Renal cortical epithelial cell (primary cell): ENCODE measurements around the gene NAXD. TPM values are rescaled to one million over a fixed set of nuclear protein-coding genes. Genes with fewer than 3 reads are reported as not detected.

Experiments
- total RNA-seq: library from RNA; depleted of rRNA; stranded (reverse); fragments of >200 nt; gene quantifications from 2 replicates; pipeline ENCODE4 v1.2.3, GENCODE V29; 2014

NAXD gene
- total RNA-seq, 1 donor from 2014 or later, result 30.5 TPM

Other genes with a start within 250 kb of the NAXD start
- gene RAB20, start 53.8 kb upstream of the NAXD start, total RNA-seq, result 13.9 and 17.7 TPM in 2 replicates
- 68.2 and 73.5 TPM in 2 replicates for gene CARS2, start 90.6 kb downstream of the NAXD start, total RNA-seq
- gene ING1, start 98.2 kb downstream of the NAXD start, total RNA-seq, result 7.6 and 16.5 TPM in 2 replicates